ENCODE results near the gene RGR. TPM values are rescaled to one million over a fixed set of nuclear protein-coding genes. Genes with fewer than 3 reads are reported as not detected.
A peak's percentile ranks its signal among the peaks of the same experiment; 100 is the strongest.

RGR gene
- total RNA-seq, 1 experiment from 2014 or later, result not detected

DNA sequence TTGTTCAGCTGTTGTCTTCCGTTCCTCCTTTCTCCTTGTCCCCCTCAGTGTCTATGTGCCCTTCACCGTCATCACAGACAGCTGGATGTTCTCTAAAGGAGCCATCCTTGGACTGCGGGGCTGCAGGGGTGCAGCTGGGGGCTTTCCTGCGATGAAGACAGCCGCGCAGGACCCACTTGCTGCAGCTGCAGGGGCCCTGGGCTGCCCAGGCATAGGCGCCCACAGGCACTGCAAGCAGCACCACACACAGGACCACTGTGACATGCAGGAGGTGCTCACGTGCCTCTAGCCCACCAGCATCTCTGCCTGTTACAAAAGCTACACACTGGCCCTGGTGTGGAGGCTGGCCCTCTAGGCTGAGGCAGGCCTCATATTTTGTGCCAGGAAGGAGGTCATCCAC lies 22.9 kb upstream of the RGR start:
- no peak for DNase-seq (ENCODE audit: low read depth)

DNA sequence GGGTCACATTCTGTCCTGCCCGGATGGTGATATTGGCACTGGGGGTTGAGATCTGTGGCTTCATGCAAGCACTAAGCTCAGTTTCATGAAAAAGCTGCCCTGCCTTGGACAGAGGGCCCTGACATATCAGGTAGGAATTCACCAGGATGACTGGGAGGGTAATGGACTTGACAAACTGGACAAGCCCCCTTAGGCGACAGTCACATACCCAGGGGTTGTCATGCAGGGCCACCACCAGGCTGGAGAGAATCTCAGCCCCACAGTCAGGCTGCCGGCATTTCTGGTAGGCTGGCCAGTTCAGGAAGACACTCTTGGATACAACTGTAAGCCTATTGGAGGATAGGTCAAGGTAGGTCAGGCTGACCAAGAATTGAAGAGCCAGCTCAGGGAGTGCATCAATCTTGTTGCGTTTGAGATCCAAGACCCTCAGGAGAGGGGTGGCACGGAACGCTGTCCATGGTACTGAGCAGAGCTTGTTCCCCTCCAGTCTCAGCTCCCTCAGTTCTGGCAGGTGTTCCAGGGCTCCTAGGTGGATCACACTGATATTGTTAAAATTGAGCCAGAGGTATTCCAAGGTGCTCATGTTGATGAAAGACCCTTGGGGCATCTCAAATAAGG lies 20.3 kb upstream of the RGR start:
- no peak for DNase-seq (ENCODE audit: low read depth)

DNA sequence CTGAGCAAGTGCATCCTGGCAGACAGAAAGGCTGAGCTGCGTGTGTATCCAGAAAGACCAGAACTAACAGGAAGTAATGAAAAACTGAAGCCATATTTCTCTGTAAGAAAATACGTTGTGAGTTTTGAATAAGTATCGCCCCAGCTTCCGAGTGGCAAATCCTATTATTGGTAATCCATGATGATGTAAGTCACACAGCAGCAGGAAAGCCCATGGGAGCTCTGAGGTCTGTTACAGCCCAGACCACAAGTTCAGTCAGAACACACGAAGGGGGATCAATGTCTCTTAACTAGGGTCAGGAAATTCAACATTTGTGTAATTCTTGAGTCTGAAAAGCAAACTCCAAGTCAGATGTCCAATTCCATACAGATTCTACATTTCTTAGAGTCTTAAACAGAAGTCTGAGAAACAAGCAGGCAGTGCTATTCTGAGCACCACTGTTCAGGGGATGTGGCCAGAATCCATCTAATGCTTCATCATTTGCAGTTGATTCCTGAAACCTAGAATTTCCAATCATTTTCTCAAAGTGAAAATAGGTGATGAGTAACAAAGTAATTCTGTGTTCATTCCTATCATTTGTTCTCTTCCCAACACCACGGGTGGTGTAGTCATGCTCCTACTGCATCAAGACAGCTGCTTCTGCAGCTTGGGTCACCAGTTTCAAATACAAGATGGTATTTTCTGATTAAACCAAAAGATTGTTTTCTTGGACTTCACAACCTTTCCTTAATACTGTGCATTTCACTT lies 19.3 kb upstream of the RGR start, which contains the start of gene LRIT2:
TSS of gene LRIT2 (minus strand) at position 118 of the 747 bp plus-strand sequence. CDS start at position 94, 24 bp downstream.
- DNase-seq (ENCODE audit: low read depth), result no peak

DNA sequence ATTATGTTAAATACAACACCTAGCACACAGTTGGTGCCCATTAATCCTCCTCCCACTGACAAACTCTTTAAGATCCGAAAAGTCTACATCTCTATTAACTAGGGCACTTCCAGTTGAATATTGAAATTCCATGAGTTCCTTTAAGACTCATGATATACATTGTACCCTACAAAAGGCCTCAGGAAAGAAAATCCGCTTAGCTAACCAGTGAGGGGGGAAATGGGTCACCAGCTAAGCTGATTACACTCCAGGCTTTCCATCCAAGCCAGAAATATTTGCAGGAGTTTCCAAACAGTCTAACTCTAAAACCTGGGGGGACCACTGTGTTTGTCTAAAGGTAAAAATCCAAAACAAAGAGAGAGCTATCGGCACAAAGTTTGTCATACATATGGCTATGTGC lies 18.2 kb upstream of the RGR start:
- DNase-seq (ENCODE audit: low read depth), result no peak

DNA sequence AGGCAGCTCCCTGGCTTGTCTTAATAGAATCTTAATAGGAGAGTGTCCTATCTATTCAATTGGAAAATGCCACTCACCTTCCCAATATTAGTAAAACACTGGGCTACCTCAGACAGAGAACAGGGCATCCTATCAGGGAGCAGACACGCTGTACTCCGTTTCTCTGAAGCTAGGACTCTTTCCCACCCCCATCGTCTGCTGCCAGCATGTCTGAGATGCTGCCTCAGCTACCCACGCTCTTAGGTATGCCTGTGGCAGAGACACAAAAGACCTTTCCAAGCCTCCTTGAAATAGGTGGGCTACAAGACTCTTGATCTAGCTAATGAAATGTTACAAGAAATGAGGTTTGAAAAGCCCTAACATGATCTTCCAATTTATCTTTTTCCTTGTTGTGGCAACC lies 17.0 kb upstream of the RGR start:
- DNase-seq (ENCODE audit: low read depth), result no peak

DNA sequence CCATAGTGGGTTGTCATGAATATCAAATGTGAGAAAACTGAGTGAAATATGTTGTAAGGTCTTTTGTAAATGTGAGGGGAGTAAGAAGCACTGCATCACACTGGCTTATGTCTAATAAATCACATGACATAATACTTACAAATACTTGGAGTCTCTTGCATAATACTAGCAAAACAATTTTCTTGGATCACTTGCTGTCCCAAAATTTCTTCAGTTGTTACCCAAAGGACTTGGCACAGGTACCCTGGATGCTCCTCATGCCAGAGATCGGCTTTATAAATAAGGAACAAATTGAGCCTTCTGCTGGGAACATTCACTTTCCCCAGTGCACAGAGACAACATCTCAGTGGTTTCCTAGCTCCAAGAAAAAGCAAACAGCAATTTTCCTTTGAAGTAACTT lies 14.5 kb upstream of the RGR start:
- no peak for DNase-seq (ENCODE audit: low read depth)

DNA sequence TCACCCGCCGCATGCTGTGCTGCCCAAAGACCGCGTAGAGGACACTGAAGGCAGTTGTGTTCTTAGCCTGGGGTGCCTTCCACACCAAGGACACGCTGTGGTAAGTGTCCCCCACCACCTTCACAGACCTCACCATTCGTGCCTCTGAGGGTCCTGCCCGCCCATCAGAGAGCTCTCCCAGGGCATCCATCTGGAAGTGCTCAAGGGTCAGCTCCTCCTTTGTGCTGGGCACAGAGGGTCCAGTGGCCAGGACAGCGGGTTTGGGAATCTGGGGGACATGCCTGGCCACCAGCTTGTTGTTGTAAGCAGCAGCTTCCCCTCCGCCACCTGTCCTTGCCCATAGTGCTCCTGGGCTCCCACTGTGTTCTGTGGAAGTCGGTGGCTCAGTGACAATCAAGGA lies 12.5 kb upstream of the RGR start:
- no peak for DNase-seq (ENCODE audit: low read depth)

DNA sequence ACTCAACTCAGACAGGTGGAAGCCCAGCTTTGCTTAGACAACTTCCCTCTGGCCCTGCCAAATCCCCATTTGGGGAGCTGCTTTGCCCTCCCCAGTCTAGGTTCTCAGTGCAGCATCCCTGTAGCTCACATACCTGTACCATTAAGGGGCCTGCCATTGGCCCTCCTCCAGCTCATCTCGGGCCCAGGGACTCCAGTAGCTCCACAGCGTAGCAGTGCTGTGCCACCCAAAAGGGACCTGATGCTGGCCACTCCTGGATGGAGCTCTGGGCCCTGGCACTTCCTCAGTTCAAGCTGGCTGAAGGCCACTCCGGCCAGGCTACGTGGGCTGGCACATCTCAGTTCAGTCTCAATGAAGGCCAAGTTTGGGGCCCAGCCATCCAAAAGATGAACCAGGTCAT lies 10.9 kb upstream of the RGR start:
- no peak for DNase-seq (ENCODE audit: low read depth)

DNA sequence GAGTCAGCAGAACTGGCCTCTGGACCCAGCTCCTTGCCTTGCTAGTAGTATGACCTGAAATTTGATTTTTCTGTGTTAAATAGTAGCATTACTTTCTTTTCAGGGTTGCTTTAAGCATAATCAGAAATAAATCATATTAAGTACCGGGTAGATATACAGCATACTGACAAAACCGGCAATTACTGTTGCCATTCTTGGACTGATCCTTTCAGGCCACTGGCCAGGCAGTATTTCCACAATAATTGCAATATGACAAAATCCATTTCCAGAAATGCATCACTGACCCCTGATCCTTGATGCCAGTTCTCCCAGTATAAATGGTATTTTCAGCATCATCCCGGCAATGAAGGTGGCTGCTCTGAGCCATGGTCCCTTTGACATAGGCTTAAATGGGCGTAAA lies 10.4 kb upstream of the RGR start:
- DNase-seq (ENCODE audit: low read depth), result no peak

DNA sequence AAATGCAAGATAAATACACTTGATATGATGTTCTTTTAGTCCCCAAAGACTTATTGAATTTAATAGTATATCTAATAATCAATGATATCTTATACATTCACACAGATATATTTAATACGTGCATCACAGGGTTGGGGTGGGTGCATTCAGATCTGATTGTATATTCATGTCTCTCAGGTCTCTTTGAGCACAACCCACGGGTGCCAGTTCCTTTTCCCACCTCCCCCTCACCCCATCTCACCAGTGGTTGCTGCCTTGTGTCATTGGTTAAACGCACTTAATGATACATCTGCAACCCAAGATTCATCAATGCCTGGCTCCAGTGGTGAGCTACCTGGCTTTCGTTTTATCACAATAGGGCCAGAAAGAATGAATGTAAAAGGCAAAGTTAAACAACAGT lies 9.8 kb upstream of the RGR start:
- DNase-seq (ENCODE audit: low read depth), result no peak

DNA sequence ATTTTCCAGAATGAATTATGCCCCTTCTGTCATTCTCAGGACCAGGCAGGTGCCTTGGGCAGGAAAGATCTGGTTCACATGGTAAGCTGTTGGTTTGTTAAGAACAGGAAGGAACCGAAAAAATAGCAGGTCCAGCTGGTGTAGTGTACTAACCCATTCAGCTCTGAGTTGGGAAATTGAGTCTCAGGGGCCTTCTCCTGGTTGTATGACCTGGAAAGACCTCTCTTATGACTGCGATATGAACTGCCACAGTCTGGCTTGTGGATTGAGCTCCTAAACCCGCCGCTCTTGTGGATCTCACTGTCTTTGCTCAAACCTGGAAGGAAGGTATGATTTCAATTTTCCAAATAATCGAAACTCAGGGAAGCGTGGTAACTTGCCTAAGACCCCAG lies 8.1 kb upstream of the RGR start:
- DNase-seq (ENCODE audit: low read depth), result no peak

DNA sequence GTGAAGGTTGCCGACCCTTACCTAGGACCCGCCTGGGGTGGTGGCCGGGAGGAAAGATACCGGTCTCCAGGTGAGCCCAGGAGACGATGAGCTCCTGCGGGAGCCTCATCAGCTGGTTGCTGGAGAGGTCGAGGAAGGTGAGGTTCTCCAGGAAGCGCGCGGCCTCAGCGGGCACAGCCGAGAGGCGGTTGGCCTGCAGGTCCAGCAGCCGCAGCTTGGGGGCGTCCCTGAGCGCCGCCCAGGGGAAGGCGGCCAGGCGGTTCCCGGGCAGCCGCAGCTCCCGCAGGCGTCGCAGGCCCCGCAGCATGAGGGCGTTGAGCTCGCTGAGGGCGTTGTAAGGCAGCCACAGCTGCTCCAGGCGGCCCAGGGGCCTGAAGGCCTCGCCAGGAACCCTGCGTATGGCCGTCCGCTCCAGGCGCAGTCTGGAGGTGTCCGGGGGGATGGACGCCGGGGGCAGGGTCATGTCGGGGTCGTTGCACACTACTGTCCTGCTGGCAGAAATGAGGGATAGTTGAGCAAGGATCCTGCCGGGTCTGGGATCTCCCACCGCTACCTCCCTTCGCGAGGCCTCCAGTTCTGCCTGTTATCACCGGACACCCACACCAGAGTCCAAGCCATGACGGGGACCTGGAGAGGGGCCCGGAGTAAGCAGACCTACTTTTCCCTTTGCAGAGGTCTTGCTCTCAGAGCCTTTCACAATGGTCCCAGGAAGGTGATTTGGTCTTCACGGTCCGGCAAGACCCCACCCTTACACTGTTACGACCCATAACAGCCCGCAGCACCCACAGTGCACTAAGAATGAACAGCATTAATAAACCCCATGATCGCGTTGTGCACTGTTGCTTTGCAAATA lies 7.4 kb upstream of the RGR start:
- no peak for DNase-seq (ENCODE audit: low read depth)

DNA sequence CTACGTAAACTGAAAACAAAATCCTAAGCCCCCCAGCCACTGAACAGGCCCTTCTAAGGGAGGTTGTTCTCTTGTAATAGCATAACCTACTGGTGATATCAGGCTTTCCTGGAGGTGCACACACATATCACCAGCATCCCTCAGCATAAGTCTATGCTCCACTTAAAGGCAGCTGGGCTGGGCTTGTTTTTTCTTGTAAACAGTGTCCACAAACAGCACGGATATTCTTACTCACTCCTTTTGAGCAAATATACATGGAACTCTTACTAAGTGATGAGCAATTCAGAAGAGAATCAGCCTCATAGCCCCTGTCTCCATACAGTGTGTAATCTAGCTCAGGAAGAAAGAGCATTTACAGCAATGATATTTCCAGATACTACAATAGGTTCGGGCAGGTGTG lies 5.9 kb upstream of the RGR start:
- DNase-seq (ENCODE audit: low read depth), result no peak

DNA sequence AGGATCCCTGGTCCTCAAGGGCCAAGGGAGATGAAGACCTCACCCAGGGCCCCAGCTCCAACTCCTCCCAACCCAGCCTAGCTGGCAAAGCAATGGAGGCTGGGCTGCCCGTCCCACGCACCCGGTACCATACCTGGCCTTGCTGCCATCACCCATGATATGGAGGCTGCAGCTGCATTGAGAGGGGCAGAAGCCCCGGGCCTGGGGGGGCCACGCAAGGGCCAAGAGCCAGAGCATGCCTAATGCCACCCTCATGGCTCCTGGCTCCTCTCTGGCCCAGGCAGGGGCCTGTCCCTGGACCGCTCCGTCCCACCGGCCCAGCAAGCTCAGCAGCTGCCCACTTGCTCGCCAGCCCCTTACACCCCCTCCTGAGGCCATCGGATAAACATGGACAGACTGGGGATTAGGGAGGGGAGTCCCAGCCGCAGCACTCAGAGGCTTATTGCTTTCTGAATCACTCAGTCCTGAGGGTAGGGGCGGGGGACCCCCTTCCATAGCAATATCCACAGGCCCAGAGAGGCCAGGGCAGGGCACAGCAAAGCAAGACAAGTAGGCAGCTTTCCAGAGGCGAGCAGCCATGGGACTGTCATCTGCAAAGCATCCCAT lies 3.6 kb upstream of the RGR start, which contains the start of gene LRIT1:
TSS of gene LRIT1 (minus strand) at position 362 of the 606 bp plus-strand sequence. CDS start at position 255, 107 bp downstream.
- no peak for DNase-seq (ENCODE audit: low read depth)

DNA sequence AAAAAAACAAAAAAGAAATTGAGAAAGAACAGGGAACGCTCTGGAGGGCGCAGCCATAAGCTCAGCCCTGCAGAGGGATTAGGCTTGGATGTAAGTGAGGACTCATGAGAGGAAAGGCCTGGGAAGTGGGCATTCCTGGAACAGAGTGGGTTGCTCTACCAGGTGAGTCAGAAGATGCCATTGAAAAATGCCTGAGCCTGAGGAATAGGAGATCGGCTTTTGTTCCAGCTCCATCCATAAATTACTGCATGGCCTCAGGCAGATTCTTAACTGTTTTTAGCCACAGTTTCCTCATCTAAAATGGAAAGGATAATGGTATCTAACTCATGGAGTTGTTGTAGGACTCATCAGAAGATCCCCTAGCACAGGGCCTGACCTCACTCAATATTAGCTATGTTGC lies 1.1 kb upstream of the RGR start:
- no peak for DNase-seq (ENCODE audit: low read depth)

DNA sequence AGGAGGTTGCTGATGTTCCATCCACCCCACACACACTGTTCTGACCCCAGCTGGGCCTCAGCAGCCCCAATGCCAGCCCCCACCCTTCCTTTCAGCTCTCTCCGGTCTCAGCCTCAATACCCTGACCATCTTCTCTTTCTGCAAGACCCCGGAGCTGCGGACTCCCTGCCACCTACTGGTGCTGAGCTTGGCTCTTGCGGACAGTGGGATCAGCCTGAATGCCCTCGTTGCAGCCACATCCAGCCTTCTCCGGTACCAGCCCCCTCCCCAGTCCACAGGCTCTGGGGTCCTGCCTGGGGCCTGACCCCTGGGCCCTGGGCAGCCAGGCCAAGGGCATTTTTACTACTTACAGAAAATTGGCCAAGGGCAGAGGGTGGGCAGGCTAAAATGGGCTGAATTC lies 2.6 kb downstream of the RGR start:
- DNase-seq (ENCODE audit: low read depth), result no peak

DNA sequence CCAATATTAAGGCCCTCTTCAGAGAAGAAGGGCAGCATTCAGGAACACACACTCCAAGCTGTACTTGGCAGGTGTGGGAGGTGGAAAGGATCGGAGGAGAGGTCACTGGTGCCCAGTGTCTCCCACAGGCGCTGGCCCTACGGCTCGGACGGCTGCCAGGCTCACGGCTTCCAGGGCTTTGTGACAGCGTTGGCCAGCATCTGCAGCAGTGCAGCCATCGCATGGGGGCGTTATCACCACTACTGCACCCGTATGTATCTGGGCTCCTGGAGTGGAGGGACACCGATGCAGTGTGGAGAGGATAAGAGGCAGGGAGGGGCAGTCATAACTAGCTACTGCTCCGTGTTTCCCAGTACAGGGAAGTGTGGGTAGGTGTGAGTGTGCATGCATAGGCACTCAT lies 3.9 kb downstream of the RGR start:
- no peak for DNase-seq (ENCODE audit: low read depth)

DNA sequence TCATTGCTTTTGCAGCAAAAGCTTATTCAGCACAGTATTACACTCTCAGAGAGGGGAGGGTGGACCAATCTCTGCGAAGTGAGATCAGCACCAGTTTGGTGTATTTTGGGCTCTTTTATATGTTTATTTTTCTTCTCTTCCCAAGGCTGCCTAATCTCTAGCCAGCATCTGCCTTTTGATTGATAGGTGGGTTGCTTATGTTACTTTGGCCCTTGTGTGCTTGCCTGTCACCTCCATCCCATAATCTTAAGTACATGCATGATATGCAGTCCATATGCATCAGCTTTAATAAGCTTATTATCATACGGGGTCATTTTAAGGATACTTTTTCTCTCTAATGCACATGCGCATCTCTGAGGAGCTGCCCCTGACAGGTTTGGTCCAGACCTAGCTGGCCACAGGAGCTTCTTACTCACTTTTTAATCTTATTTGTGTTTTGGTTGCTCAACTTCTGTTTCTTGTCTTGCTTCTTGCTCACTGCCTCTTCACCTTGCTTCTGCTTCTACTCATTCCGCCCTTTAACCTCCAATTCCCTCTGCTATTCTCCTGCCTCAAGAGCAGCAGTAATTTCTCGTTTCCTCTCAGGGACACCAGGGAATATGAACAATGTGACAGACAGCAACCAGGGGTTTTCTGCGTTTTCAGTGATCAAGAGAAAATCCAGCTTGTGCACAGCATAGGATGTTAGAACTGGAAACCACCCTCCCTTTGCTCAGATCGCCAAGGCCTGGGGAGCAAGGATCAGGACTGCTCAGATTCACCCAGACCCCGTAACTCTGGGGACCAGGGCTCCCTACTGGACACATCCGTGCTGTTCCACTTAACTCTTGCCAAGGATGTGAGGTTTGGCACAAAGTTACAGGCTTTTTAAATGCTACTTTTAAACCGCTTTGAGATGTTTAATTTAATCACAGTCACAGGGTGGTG lies 10.0 kb downstream of the RGR start:
- DNase-seq (ENCODE audit: low read depth), result no peak

DNA sequence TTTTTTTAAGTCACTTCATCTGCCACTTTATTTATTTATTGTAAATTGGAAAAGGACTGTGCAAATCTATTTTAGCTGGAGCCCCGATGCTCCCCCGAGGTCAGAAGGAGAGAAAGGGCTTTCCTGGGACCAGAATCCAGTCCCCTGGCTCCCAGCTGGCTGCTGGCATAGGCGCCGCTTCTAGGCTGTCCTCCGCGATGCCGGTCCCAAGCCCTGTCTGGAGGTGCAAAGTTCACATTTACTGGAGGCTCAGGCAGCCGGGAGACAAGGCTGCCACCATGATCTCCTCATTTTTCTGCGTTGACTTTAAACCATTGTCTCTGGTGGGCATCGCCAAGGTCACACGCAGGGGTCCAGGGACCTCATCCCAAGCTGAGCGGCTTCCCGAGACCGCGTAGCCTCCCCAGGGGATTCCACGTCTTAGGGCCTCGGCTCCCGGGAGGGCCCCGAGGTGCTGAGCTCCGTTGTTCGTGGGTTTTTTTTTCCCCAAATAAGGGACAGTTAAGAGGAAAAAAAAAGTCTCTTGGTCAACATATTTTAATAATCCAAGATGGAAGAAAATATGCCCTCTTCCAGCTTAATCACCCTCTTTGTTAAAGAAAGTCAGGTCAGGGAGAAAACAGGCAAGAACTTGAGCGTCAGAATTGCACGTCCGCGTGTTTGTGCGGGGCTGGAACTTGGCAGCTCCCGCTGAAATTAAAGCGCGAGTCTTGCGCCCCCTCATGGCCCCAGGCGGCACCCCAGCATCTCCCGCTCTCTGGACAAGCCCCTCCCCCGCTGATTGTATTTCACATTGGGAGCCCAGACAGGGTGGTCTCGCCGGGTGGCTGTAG lies 11.9 kb downstream of the RGR start:
- DNase-seq (ENCODE audit: low read depth), result peak; percentile 49

DNA sequence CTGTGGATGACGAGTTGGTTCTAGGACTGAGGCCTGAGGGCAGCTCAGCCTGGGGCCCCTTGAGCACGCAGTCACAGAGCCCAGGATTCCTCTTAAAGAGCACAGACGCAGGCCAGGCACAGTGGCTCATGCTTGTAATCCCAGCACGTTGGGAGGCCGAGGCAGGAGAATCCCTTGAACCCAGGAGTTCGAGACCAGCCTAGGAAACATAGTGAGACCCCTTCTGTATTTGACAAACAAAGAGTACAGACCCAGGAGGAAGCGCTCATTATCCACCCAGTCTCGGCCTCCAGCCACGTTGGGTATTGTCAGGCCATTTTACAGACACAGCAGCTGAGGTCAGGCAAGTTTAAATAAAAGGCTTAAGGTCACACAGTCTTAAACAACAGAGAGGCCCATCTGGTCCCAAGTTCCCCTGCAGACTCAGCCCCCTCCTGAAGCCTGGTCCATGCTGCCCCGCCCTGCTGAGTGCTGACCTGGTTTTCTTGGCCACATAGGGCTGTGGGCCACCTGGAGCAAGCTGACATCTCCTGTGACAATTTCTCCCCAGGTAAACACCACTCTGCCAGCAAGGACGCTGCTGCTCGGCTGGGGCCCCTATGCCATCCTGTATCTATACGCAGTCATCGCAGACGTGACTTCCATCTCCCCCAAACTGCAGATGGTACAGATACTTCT lies 12.6 kb downstream of the RGR start:
- no peak for DNase-seq (ENCODE audit: low read depth)
